BE2C (cell line): ENCODE measurements around the gene ABCA2.

Source experiments
- DNase-seq: peaks from one replicate; pipeline ENCODE4 v3.0.0-alpha.2; 2020
- H3K27me3 ChIP-seq: fragments of 250-450 bp; sonication (Bioruptor Pico); 2 replicates; pipeline ENCODE4 v1.5.1; 2020; ENCODE audit warnings: mild to moderate bottlenecking
- H3K36me3 ChIP-seq: fragments of 250-450 bp; sonication (Bioruptor Pico); 2 replicates; pipeline ENCODE4 v1.5.1; 2020; ENCODE audit warnings: mild to moderate bottlenecking
- H3K4me1 ChIP-seq: fragments of 250-450 bp; sonication (Bioruptor Pico); 2 replicates; pipeline ENCODE4 v1.5.1; 2020
- H3K4me3 ChIP-seq: 2 replicates; pipeline ENCODE4 v1.5.1; 2011; ENCODE audit warnings: low read depth, low read length
- H3K9me3 ChIP-seq: fragments of 250-450 bp; sonication (Bioruptor Pico); 2 replicates; pipeline ENCODE4 v1.5.1; 2020
- TF ChIP-seq, protein P1 (sequence below): IDR thresholded peaks from 2 replicates; pipeline ENCODE4 v1.5.1; 2012; ENCODE audit warnings: mild to moderate bottlenecking, low read depth, low read length

Gene ABCA2

DNA sequence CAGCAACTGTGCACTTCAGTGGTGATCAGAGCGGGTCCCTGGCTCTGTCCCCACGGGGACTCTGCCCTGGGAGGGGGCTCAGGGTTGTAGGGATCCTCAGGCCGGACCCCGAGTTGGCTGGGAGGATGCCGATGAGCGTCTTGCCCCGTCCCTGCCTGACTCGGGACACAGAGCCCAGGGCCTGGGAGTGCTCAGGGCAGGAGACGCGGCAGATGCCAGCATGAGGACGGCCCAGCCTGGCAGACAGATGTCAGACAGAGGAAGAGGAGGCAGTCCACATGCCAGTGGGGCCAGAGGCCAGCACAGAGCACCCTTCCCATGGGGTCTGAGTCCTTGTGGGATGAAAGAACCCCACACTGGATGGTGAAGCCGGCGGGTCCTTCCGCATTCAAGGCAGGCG, 64.7 kb downstream of the ABCA2 start:
- no peak overlapping the region for H3K4me3 ChIP-seq
- H3K36me3 ChIP-seq: no peaks in the 10 kb centered on the region
- no peak for DNase-seq
- H3K27me3 ChIP-seq: no peaks in the 10 kb centered on the region
- H3K4me1 ChIP-seq: no peaks in the 10 kb centered on the region
- TF ChIP-seq, protein P1, sequence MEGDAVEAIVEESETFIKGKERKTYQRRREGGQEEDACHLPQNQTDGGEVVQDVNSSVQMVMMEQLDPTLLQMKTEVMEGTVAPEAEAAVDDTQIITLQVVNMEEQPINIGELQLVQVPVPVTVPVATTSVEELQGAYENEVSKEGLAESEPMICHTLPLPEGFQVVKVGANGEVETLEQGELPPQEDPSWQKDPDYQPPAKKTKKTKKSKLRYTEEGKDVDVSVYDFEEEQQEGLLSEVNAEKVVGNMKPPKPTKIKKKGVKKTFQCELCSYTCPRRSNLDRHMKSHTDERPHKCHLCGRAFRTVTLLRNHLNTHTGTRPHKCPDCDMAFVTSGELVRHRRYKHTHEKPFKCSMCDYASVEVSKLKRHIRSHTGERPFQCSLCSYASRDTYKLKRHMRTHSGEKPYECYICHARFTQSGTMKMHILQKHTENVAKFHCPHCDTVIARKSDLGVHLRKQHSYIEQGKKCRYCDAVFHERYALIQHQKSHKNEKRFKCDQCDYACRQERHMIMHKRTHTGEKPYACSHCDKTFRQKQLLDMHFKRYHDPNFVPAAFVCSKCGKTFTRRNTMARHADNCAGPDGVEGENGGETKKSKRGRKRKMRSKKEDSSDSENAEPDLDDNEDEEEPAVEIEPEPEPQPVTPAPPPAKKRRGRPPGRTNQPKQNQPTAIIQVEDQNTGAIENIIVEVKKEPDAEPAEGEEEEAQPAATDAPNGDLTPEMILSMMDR: no peak
- H3K9me3 ChIP-seq: no peaks in the 10 kb centered on the region

- H3K4me1 ChIP-seq: no peaks in the 10 kb centered on the region
- TF ChIP-seq, protein P1: no peak
- H3K36me3 ChIP-seq: no peaks in the 10 kb centered on the region
- no peaks in the 10 kb centered on the region for H3K27me3 ChIP-seq
- no peak overlapping the region for H3K4me3 ChIP-seq
- DNase-seq: no peak
- H3K9me3 ChIP-seq: no peaks in the 10 kb centered on the region
These were observed 65.3 kb downstream of the ABCA2 start for GRCh38 chr9:136962701-136963248.

GRCh38 chr9:136962163-136962562, 65.9 kb downstream of the ABCA2 start:
- H3K36me3 ChIP-seq: no peaks in the 10 kb centered on the region
- H3K9me3 ChIP-seq: no peaks in the 10 kb centered on the region
- no peak for DNase-seq
- no peak overlapping the region for H3K4me3 ChIP-seq
- TF ChIP-seq, protein P1: no peak
- H3K4me1 ChIP-seq: no peaks in the 10 kb centered on the region
- H3K27me3 ChIP-seq: no peaks in the 10 kb centered on the region

DNA sequence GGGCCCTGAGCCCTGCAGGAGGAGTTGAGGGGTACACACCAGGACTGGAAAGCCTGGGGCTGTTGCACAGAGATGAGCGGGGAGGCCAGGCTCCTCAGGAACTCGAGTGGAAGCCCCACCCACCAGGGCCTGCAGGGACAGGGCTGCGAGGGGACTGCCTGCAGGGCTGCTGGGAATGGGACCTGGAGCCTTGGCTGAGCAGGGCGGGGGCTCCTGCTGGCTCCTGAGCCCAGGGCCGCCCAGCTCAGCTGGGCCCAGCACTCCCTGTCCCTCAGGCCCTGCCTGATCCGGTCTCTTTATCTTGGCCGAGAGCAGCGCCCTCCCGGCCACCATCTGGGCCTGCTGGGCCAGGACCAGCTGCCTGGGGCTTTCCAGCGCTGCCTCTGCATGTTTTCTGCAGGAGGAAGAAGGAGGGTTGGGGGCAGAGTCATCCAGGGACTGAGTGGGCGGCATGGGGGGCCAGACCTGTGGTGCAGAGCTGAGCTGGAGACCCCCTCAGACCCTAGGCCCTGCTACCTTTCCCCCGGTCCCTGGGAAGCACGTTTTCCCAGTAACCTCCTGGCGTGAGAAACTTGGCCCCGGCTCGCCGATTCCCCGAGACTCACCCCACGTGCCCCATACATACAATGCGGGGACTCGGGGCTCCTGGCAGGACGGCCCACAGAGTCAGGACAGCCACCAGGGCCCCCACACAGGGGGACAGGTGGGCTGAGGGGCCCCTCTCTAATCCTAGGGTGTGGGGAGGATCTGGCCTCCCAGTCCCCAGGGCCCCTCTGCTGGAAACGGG, 66.6 kb downstream of the ABCA2 start:
- Histone ChIP-seq H3K4me3 (no peak overlapping the region), H3K9me3 (no peaks in the 10 kb centered on the region), H3K27me3 (no peaks in the 10 kb centered on the region), H3K4me1 (no peaks in the 10 kb centered on the region), H3K36me3 (no peaks in the 10 kb centered on the region)
- DNase-seq: no peak
- TF ChIP-seq, protein P1: no peak

DNA sequence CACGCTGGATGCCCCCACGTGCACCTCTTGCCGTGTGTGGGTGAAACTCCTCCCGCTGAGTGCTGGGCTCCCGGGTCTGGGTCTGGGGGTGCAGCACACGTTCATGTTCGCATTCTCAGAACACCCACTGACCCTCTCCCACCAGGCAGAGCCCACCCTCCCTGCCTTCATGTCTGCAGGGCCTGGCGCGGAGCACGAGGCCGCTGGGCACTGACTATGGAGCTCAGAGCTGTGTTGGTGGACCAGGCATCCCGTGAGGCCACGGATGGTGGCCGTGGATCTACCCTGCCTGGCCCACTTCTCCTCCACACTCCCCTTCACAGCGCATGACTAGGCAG, 67.1 kb downstream of the ABCA2 start:
- Histone ChIP-seq H3K9me3 (no peaks in the 10 kb centered on the region), H3K4me1 (no peaks in the 10 kb centered on the region), H3K36me3 (no peaks in the 10 kb centered on the region), H3K27me3 (no peaks in the 10 kb centered on the region), H3K4me3 (no peak overlapping the region)
- TF ChIP-seq, protein P1: no peak
- DNase-seq: no peak

DNA sequence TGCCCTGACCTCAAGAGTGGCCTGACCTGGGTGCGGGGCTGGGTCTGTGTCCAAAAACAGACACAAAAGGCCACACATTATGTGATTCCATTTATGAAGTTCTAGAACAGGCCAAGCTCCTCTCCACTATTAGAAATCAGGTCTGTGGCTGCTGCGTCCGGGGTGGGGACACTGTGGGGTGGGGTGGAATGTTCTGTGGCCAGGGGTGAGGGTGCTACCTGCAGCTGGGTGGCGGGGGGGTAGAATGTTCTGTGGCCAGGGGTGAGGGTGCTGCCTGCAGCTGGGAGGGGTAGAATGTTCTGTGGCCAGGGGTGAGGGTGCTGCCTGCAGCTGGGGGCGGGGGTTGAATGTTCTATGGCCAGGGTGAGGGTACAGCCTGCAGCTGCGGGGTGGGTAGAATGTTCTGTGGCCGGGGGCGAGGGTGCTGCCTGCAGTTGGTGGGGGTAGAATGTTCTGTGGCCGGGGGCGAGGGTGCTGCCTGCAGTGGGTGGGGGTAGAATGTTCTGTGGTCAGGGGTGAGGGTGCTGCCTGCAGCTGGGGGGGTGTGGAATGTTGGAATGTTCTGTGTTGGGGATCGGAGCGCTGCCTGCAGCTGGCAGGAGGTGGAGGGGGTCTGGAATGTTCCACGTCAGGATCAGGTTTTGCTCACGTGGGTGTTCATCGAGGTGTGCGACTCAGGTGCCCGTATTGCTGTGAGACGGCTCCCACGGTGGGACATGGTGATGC, 67.7 kb downstream of the ABCA2 start:
- TF ChIP-seq, protein P1: no peak
- Histone ChIP-seq H3K4me1 (no peaks in the 10 kb centered on the region), H3K36me3 (no peaks in the 10 kb centered on the region), H3K9me3 (no peaks in the 10 kb centered on the region), H3K27me3 (no peaks in the 10 kb centered on the region), H3K4me3 (no peak overlapping the region)
- DNase-seq: no peak
